HL-60/S4 (cell line): ENCODE data around the gene MNT.

ENCODE experiments used
- in situ Hi-C: fragments of 300-500 bp; cut with MboI; formaldehyde crosslinking; loops from 2 replicates; pipeline ENCODE4 v1.14.3; 2022; ENCODE audit warnings: low sequenced_read_pairs

Gene MNT

DNA sequence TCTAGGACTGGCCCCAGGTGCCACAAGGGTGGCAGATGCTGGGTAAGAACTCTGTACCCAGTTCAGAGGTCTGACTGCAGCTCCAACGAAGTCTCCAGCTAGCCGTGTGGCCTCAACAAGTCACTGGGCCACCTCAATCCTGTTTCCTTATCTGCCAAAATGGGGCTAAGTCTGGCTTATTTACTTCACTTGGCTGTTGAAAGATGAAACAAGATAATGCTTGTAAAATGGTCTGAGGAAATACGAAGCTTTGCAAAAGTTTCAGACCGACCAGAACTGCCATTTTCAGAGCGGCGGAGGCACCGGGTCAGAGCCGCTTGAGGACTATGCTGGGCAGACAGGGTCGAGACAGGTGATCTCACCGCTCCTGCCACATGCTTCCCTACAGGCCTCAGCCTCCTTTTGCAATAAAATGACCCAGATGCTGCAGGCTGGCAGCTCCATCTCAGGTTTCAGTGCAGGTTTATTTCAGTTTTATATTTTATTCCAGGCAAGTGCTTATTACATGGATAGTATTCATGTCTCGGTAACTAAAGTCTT lies 17.2 kb downstream of the MNT start:
- in situ Hi-C loops, result no loop called here

DNA sequence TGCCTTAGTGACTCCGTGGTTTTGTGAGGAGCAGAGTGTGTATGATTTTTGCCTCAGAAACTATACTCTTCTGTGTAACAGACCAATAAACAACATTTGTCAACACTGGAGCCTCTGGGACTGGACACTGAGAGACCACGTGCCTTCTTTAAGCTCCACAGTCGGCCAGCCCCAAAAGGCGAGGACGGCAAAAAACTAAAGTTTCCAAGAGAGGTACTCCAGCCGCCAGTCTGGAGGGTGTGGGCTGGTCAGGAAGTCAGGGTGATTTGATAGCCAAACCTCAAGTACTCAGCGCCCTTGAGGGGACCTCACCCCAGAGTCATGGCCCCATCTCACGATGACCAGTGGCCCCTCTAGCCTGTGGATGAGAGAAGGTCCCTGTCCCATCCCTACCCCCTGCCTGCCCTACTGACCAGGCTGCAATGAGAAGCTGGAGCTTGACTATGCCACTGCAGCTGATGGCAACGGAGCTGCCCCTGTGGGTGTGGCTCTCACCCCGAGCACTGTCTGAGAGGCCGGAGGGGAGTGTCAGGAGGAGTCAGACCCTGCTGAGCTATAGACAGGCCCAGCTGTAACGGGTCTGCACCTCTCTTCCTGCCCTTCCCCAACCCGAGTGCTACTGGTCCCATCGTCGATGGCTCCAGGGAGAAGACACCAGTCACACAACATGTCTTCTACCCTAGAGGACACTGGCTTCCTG lies 19.8 kb downstream of the MNT start:
- in situ Hi-C loops, result no loop called here

DNA sequence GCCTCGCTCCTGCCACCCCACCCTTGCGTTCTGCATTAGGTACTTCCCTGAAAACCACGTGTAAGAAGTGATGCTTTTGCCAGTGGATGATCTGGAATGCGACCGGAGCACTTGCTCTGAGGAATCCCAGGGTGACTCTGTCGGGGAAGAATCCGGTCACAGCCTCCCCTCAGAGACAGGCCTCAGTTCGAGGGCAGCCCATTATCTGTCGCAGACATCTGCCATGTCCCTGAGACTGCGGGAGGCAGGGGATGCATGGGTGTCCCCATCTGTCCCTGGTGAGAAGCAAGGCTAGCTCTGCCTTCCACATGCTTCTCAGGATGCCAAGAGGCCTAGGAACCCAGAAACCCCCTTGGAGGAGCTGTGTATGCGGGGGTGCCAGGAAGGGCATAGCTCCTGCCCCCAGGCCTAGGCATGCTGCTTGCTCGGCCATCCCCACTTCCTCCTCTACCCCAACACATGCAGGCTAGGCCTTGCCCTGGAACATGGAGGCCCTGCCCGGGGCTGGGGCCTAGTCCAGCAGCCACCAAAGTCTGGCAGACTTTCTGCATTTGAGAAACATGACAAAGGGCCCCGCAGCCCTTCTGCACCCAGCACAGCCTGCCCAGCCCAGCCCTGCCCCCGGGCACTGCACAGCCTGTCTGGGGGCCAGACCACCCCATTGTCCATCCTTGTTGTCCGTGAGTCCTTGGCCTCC lies 20.5 kb downstream of the MNT start:
- in situ Hi-C loops, result no loop called here

DNA sequence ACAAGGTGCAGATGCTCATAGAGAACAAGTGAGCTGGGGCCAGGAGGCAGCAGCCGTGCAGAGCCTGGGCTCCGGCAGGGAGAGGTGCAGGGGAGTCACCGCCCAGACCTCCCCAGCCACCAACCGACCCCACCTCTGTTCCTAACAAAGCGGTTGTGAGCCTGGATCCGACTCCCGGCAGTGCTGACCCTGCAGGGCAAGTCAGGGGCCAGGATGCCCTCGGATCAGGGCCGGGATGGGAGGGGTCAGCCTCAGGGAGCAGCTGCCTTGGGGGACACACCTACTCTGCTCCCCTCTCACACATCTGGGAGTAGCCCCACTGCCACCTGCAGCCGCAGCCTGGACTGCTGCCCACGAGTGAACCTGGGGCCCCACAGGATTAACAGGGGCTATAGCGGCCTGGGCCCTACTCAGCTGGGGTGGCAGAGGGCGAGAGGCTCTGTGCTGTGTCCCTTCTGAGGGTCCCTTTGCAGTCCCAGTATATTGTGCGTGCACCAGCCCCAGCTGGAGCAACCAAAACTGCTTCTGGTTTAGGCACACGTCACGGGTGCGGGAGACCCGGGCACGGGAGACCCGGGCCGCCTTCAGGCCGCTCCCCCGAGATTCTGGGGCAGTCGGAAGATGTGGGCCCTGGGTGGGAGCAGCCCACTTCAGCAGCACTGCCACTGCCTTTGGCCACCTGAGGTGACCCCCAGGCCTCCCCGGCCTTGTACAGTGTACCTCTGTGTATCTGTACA lies 21.2 kb downstream of the MNT start:
- in situ Hi-C loops, result loop anchor here (5.0 kb wide), 1 partner anchor 43 kb away; no protein-coding TSS in a partner anchor

- in situ Hi-C loops, result loop anchor here (5.0 kb wide), 1 partner anchor 43 kb away; no protein-coding TSS in a partner anchor
Measured at GRCh38 chr17:2378905-2379304, 22.0 kb downstream of the MNT start.

- in situ Hi-C loops, result loop anchor here (5.0 kb wide), 1 partner anchor 45 kb away; no protein-coding TSS in a partner anchor
Measured at GRCh38 chr17:2377659-2378058, 23.2 kb downstream of the MNT start.

GRCh38 chr17:2376107-2376506 lies 24.8 kb downstream of the MNT start:
- in situ Hi-C loops, result loop anchor here (5.0 kb wide), 1 partner anchor 46 kb away; no protein-coding TSS in a partner anchor

- in situ Hi-C loops, result loop anchor here (5.0 kb wide), 1 partner anchor 47 kb away; no protein-coding TSS in a partner anchor
Measured at GRCh38 chr17:2375406-2375805, 25.5 kb downstream of the MNT start.

- in situ Hi-C loops, result loop anchor here (5.0 kb wide), 1 partner anchor 48 kb away; no protein-coding TSS in a partner anchor
Measured at GRCh38 chr17:2374549-2375285, 26.1 kb downstream of the MNT start.

DNA sequence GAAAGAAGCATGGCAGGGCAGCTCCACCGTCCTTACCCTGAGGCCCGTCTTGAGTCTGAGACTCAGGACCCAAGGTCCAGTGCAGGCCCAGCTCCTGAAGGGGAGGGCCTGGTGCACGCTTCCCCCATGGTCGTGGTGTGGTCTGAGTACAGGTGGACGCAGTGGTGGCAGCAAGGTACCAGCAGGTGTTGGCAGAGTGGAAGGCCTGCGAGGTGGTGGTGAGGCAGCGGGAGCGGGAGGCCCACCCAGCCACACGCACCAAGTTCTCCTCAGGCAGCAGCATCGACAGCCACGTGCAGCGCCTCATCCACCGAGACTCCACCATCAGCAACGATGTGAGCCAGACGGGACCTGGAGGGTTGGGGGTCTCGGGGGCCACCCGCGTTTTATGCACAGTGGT lies 27.7 kb downstream of the MNT start:
- in situ Hi-C loops, result no loop called here

GRCh38 chr17:2372681-2373080 lies 28.2 kb downstream of the MNT start:
- in situ Hi-C loops, result no loop called here

- in situ Hi-C loops, result no loop called here
Measured at GRCh38 chr17:2372180-2372579, 28.7 kb downstream of the MNT start.

- in situ Hi-C loops, result no loop called here
Measured at GRCh38 chr17:2371183-2372130, 29.4 kb downstream of the MNT start.

GRCh38 chr17:2370211-2370589 lies 30.7 kb downstream of the MNT start:
- in situ Hi-C loops, result no loop called here

GRCh38 chr17:2369551-2370210 lies 31.2 kb downstream of the MNT start:
- in situ Hi-C loops, result no loop called here

- in situ Hi-C loops, result no loop called here
Measured at GRCh38 chr17:2369039-2369438, 31.8 kb downstream of the MNT start.

DNA sequence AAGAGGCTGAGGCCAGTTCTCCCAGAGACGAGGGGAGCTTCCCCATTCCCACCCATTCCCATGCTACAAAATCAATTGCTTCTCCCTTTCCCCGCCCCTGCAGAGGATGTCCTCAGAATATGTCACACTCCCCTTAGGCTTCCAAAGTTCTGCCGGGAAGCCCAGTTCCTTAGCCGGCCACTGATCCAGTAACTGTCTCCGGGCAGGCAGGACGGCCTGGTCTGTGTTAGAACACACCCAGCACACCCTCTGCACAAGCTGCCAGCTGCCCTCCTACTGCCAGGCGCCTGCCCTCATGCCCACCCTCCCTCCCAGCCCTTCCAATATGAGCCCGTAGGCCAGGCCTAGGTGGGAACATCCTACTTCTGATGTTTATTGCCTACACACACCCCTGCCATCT lies 32.5 kb downstream of the MNT start:
- in situ Hi-C loops, result no loop called here

GRCh38 chr17:2366747-2367494 lies 33.9 kb downstream of the MNT start:
- in situ Hi-C loops, result no loop called here
